Spleen (tissue), 11 donors: ENCODE measurements around the gene IFNGR2. TPM values are rescaled to one million over a fixed set of nuclear protein-coding genes. Genes with fewer than 3 reads are reported as not detected.

Source experiments
- DNase-seq: peaks from one replicate; pipeline ENCODE4 v3.0.0-alpha.2; 2020
- H3K27ac ChIP-seq, 8 donors: fragments of 200-600 bp; sonication (generic) in 7 of 8; 1 replicate in 4 of 8; 2 replicates in 4 of 8; pipeline versions ENCODE4 v1.5.0 to v1.8.0; 2016 to 2021; ENCODE audit warnings: inconsistent platforms in 4 of 8, mild to moderate bottlenecking in 4 of 8, moderate library complexity in 1 of 8
- H3K27me3 ChIP-seq, 7 donors: fragments of 200-600 bp; sonication (generic) in 6 of 7; replicated peaks in 1 of 7; 1 replicate in 4 of 7; 2 replicates in 3 of 7; pipeline versions ENCODE4 v1.5.0 to v1.8.0; 2016 to 2021; ENCODE audit warnings: inconsistent platforms in 3 of 7, mild to moderate bottlenecking in 1 of 7
- H3K36me3 ChIP-seq, 6 donors: fragments of 200-600 bp; sonication (generic) in 5 of 6; 1 replicate in 4 of 6; 2 replicates in 2 of 6; pipeline versions ENCODE4 v1.5.0 to v1.8.0; 2016 to 2021; ENCODE audit warnings: inconsistent platforms in 2 of 6
- H3K4me1 ChIP-seq, 6 donors: fragments of 200-600 bp; sonication (generic) in 5 of 6; 1 replicate in 3 of 6; 2 replicates in 3 of 6; pipeline versions ENCODE4 v1.5.0 to v1.8.0; 2016 to 2021; ENCODE audit warnings: inconsistent platforms in 3 of 6
- H3K4me3 ChIP-seq, 8 donors: fragments of 200-600 bp; sonication (generic) in 7 of 8; 1 replicate in 4 of 8; 2 replicates in 4 of 8; pipeline versions ENCODE4 v1.5.0 to v1.8.0; 2016 to 2021; ENCODE audit warnings: inconsistent platforms in 4 of 8, mild to moderate bottlenecking in 4 of 8, moderate library complexity in 2 of 8
- H3K9me3 ChIP-seq, 8 donors: fragments of 200-600 bp; sonication (generic) in 7 of 8; 1 replicate in 4 of 8; 2 replicates in 4 of 8; pipeline versions ENCODE4 v1.5.0 to v1.8.0; 2016 to 2021; ENCODE audit warnings: inconsistent platforms in 4 of 8
- CTCF ChIP-seq, 11 experiments: fragments of 200-600 bp in 7 of 11; fragments of 450-650 bp in 4 of 11; sonication (generic) in 4 of 11; IDR thresholded peaks in 8 of 11; conservative IDR thresholded peaks in 3 of 11; 1 replicate in 7 of 11; 2 replicates in 4 of 11; pipeline versions ENCODE4 v1.4.0 to v1.8.0; 2016 to 2021; ENCODE audit warnings: antibody characterized with exemption in 11 of 11, inconsistent platforms in 4 of 11, mild to moderate bottlenecking in 1 of 11
- POLR2A ChIP-seq, 3 donors: fragments of 450-650 bp; IDR thresholded peaks; one replicate each; pipeline ENCODE4 v1.5.1; 2017; ENCODE audit warnings: antibody characterized with exemption in 3 of 3, mild to moderate bottlenecking in 1 of 3
- POLR2AphosphoS5 ChIP-seq, 3 donors: sonication (generic); formaldehyde crosslinking; IDR thresholded peaks; one replicate each; pipeline ENCODE4 v1.5.1; 2017; ENCODE audit warnings: antibody characterized with exemption in 3 of 3
- WGBS, 5 donors: extraction: QIAGEN DNeasy Blood & Tissue Kit in 3 of 5; methylation state at CpG; one replicate each; pipeline versions ENCODE4 v1.1.5 to v1.1.7; 2013 to 2018; 5-methylcytosine and 5-hydroxymethylcytosine counted together
- intact Hi-C: fragments of 100-400 bp; cut with DNase I; formaldehyde crosslinking; loops from one replicate; pipeline ENCODE4 v1.15.0; 2023; ENCODE audit warnings: low total_unique reads
- polyA plus RNA-seq, 3 donors: library from polyadenylated mRNA; stranded (reverse); fragments of 200-250 nt; gene quantifications; one replicate each; pipeline ENCODE4 v1.2.1, GENCODE V29; 2013
- total RNA-seq, 7 donors: library from RNA; depleted of rRNA in 3 of 7; stranded (reverse); fragments of >200 nt in 3 of 7; fragmentation: NEBNext Ultra II Directional in 4 of 7; extraction: Animal tissue kit (Norgen Biotek cat#: 25700) in 4 of 7; gene quantifications; one replicate each; pipeline versions ENCODE4 v1.1.0 to v1.2.1, GENCODE V29; 2016 to 2021
- donor health status: healthy with polysubstance abuse.
- donor health status: DM: no; HTN: no; CAD: no; lungs with moderate emphysema.
- donor health status: DM: no; HTN: no; CAD: no.
- donor health status: Bipolar disorder and iron deficiency.
- donor health status: healthy.
- donor health status: DM: no; HTN: no; CAD: no.
- donor health status: DM: yes; HTN: yes; CAD: no.

Gene IFNGR2
- total and polyA plus RNA-seq, 10 donors, result 73.6 to 133 (median 99.0) TPM

- peaks cover 0 to 82% (median 65%) of the 10 kb centered on the region in 6 donors for H3K36me3 ChIP-seq
- no peaks in the 10 kb centered on the region for H3K9me3 ChIP-seq
- intact Hi-C loops, result loop anchor here (10.0 kb wide), 1 partner anchor 82 kb away; no protein-coding TSS in a partner anchor
- DNase-seq, result no peak
- no peak overlapping the region for H3K4me3 ChIP-seq
- WGBS, 5 donors, result 75 to 87% (median 86%) methylated on average over 6 of the region's 6 CpGs
- peak overlapping the region in 1 of 8 donors; percentile 63 for H3K27ac ChIP-seq
- H3K27me3 ChIP-seq, result no peaks in the 10 kb centered on the region
- peaks cover 18 to 50% (median 47%) of the 10 kb centered on the region in 6 donors for H3K4me1 ChIP-seq
- TF ChIP-seq POLR2A (IDR thresholded peaks at IDR 0.05) (no peak), POLR2AphosphoS5 (IDR thresholded peaks at IDR 0.05) (no peak), CTCF (IDR thresholded peaks at IDR 0.05 in 8 of 11, conservative IDR thresholded peaks at IDR 0.05 in 3 of 11) (no peak)
Observed at GRCh38 chr21:33437140-33437539, 33.9 kb downstream of the IFNGR2 start.

GRCh38 chr21:33441489-33442477 is 38.6 kb downstream of the IFNGR2 start:
- DNase-seq, result peak; percentile 78

GRCh38 chr21:33443194-33443593 is 40.0 kb downstream of the IFNGR2 start:
- DNase-seq, result no peak
- no peaks in the 10 kb centered on the region for H3K27me3 ChIP-seq
- TF ChIP-seq POLR2AphosphoS5 (IDR thresholded peaks at IDR 0.05) (no peak), CTCF (IDR thresholded peaks at IDR 0.05 in 8 of 11, conservative IDR thresholded peaks at IDR 0.05 in 3 of 11) (no peak), POLR2A (IDR thresholded peaks at IDR 0.05) (no peak)
- 85 to 92% (median 89%) methylated on average over 5 of the region's 5 CpGs for WGBS, 5 donors
- no peaks in the 10 kb centered on the region for H3K9me3 ChIP-seq
- no peak overlapping the region for H3K4me3 ChIP-seq
- H3K4me1 ChIP-seq, result peaks cover 7 to 50% (median 30%) of the 10 kb centered on the region in 6 donors
- intact Hi-C loops, result loop anchor here (2.0 to 10.0 kb wide), 2 partner anchors 244 to 608 kb away; no protein-coding TSS in a partner anchor
- H3K36me3 ChIP-seq, result peaks cover 0 to 58% (median 10%) of the 10 kb centered on the region in 6 donors
- H3K27ac ChIP-seq, result peak overlapping the region in 6 of 8 donors; percentile 17 to 80 (median 74)

More at GRCh38 chr21:33441489-33442477, 38.6 kb downstream of the IFNGR2 start:
- peak in 2 of 3 donors; percentile 46 to 84 for TF ChIP-seq POLR2AphosphoS5 (IDR thresholded peaks at IDR 0.05)
- TF ChIP-seq CTCF (IDR thresholded peaks at IDR 0.05 in 8 of 11, conservative IDR thresholded peaks at IDR 0.05 in 3 of 11), result no peak
- peaks cover 7 to 50% (median 30%) of the 10 kb centered on the region in 6 donors for H3K4me1 ChIP-seq
- WGBS, 5 donors, result 55 to 70% (median 63%) methylated on average over 11 of the region's 11 CpGs
- H3K9me3 ChIP-seq, result no peaks in the 10 kb centered on the region
- H3K36me3 ChIP-seq, result peaks cover 0 to 60% (median 24%) of the 10 kb centered on the region in 6 donors
- no peaks in the 10 kb centered on the region for H3K27me3 ChIP-seq
- H3K4me3 ChIP-seq, result no peak overlapping the region
- intact Hi-C loops, result loop anchor here (2.0 to 10.0 kb wide), 2 partner anchors 243 to 607 kb away; no protein-coding TSS in a partner anchor
- peak overlapping the region; percentile 42 to 80 (median 72) for H3K27ac ChIP-seq
